Erythroblast (primary cell): Measurements from ENCODE around the gene GNAI1.

Experiments
- DNase-seq, 2 experiments: peaks; one replicate each; lab custom pipeline; 2025; lab: John Stamatoyannopoulos, UW
- GATA1 ChIP-seq: IDR thresholded peaks from 2 replicates; pipeline ENCODE4 v1.6.1; 2011; ENCODE audit warnings: low read depth, mild to moderate bottlenecking, control low read depth, low read length, moderate library complexity
- POLR2A ChIP-seq: IDR thresholded peaks from 2 replicates; pipeline ENCODE4 v1.6.1; 2011; ENCODE audit warnings: mild to moderate bottlenecking, low read length

GNAI1 gene

DNA sequence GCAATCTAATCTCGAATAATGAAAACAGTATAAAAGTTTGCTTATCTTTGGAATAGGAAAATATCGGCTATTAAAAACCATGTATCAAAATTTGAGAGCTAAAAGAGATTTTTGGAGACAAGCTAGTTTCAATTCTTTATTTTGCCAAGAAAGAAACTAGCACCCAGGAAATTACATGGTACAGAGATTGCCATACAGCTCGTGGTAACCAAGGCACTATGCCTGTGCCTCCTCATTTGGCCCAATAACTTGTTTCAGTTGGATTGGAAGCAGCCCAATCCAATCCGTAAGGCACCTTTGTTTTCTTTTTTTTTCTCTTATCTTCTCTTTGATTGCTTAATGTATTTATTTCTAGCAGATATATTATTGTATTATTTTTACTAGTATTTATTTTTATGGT is 55.0 kb downstream of the GNAI1 start:
- TF ChIP-seq GATA1 (no peak), POLR2A (no peak)
- DNase-seq: no peak

DNA sequence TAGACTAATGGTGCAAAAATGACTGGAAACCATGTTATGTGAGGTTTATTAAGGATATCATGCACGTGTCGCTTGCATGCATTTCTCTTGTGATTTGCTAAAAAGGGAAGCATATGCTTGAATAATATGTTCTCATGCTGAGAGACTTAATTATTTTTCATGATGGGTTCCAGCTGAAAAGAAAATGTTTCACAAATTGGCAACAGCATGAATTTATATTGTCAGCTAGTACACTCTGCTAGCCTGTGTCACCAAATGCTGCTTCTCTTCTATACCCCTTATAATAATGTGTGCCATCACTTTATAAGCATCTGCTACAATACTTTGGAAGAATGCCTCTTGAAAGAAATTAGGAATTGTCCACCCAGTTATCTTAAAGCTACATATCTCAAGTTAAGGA is 63.0 kb downstream of the GNAI1 start:
- DNase-seq: no peak
- TF ChIP-seq POLR2A (no peak), GATA1 (no peak)

DNA sequence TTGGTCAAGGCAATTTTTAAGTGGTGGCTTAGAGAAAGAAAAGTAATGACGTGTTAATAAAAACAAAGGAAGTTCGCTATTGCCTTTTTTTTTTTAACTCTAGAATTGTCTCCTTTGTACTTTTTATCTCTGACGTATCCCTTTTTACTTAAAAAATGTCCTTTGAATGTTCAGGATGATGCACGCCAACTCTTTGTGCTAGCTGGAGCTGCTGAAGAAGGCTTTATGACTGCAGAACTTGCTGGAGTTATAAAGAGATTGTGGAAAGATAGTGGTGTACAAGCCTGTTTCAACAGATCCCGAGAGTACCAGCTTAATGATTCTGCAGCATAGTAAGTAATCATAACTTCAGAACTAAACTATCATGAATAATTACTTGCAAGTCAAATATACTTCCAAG is 64.4 kb downstream of the GNAI1 start:
- DNase-seq: no peak
- TF ChIP-seq POLR2A: no peak
- no peak for TF ChIP-seq GATA1

DNA sequence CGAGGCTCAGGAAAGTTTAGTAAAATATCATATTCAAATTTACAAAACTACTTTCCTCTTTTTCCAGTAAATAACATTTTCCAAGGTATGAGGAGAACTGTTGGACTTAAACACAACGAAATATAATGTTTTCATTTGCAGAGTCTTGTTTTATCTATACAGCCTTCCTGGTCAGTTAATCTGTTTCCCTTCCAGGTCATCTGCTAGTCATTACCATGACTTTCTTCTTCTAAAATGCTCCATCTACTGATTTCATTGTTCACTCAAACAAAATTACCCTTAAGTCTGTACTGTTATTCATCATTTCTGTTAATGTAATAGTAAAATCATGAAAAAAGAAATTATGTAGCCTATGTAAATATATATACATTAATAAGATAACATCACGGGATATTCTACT is 69.8 kb downstream of the GNAI1 start:
- DNase-seq: no peak
- TF ChIP-seq POLR2A (no peak), GATA1 (no peak)

DNA sequence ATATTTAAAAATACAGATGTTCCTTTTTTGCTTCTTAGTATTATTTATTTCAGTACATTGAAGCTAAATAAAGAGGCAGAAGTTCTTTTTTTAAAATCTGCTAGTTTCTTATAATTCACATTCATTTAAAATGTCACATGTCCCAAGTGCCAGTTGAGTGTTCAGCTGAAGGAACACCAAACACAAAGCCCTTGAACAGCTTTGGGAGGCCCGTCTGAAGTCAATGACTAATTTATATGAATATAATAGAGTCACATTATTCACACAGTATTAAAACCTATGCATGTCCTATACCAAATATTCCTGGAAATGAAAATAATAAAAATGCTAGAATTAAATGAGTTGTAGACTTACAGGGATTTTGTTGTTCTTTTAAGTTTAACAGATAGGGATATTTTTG is 70.3 kb downstream of the GNAI1 start:
- no peak for DNase-seq
- TF ChIP-seq GATA1 (no peak), POLR2A (no peak)

DNA sequence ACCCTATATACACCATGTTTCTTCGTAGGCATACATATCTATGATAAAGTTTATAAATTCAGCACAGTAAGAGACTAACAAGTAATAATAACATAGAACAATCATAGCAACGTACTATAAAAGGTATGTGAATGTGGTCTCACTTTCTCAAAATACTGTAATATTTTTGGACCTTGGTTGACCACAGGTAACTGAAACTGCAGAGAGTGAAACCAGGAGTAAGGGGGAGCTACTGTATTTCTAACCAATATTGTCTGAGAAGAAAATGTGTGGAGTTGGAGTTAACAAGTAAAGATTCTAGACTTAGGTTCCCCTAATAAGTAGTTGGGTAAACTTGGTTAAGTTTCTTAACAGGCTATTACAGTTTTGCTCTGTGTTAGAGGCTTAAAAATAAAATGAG is 72.1 kb downstream of the GNAI1 start:
- no peak for DNase-seq

GRCh38 chr7:80207501-80207900 is 72.9 kb downstream of the GNAI1 start:
- TF ChIP-seq POLR2A (no peak), GATA1 (no peak)
- no peak for DNase-seq

More for the DNA sequence above, 72.1 kb downstream of the GNAI1 start:
- TF ChIP-seq POLR2A (no peak), GATA1 (no peak)

- TF ChIP-seq GATA1: no peak
- no peak for TF ChIP-seq POLR2A
- no peak for DNase-seq
These were observed 74.1 kb downstream of the GNAI1 start for GRCh38 chr7:80208700-80209099.

DNA sequence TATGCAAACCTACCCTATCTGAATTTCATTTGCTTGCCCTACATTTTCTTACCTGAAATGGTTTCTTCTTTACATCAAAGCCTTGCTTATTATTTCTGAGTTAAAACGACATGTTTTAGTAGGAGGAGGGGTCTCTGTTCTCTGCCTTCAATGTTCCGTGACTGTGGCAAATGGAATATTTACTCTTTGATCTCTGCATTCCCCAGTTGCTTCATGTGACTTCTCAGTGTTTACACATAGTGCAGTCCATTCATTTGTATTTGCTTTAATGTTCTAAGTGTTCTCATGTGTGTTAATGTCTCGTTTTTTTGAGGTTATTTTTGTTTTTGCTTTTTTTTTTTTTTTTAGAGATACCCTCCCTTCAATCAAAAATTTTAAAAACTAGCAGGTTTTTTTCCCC is 75.8 kb downstream of the GNAI1 start:
- TF ChIP-seq GATA1 (no peak), POLR2A (no peak)
- no peak for DNase-seq

DNA sequence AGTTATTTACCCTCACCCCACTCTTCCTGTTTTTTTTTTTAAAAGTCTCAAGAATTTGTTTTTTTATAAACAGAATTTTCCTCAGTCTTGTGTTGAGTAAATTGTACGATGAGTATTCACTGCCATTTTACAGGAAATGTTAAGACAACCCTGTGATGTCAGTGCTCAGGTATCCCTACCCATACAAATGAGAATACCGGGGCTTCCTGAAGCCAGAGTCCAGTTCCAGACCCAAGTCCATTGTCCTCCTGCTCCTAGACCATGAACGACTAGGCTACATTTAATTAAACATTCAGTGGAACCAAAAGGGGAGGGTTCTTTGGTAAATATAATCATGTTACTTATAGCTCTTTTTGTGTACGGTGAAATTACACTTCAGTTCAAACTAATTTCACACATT is 79.2 kb downstream of the GNAI1 start:
- no peak for DNase-seq
- TF ChIP-seq POLR2A (no peak), GATA1 (no peak)

DNA sequence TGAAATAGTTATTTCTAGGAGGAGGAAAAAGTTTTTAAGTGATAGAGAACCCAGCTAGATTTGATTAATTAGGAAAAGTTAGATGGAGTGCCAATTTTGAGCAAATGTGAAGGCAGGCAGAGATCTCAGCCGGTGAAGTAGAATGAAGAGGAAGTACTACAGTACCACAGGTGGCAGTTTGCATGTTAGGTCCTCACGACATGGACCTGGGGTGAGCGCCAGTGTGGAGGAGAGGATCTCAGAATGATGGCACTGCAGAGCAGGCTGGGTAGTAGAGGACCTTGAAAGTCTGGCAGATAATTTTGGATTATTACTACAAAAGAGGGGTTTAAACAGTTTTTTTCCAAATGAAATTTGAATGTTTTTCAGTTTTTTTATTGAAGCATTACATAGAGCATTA is 81.1 kb downstream of the GNAI1 start:
- TF ChIP-seq POLR2A (no peak), GATA1 (no peak)

GRCh38 chr7:80216996-80217842 is 82.6 kb downstream of the GNAI1 start:
- DNase-seq: no peak
- TF ChIP-seq POLR2A: no peak
- no peak for TF ChIP-seq GATA1

More for the DNA sequence above, 81.1 kb downstream of the GNAI1 start:
- DNase-seq: no peak

DNA sequence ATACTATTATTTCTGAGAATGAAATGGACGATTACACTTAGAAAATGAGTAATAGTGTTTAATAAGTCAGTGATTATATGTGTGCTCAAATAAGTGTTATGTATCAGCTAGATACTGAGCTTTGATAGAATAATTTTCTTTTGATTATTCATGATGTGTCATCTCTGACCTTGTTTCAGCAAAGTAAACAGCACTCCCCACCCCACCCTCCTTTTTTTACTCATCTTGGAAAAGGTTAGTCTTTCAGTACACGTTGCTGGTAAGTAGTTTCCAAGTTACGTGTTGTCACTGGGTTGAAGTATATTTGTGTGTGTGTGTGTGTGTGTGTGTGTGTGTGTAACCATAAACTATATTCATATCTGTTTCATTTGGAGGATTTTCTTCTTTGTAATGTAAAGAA is 84.1 kb downstream of the GNAI1 start:
- DNase-seq: peak in 1 of 2 experiments; percentile 37

DNA sequence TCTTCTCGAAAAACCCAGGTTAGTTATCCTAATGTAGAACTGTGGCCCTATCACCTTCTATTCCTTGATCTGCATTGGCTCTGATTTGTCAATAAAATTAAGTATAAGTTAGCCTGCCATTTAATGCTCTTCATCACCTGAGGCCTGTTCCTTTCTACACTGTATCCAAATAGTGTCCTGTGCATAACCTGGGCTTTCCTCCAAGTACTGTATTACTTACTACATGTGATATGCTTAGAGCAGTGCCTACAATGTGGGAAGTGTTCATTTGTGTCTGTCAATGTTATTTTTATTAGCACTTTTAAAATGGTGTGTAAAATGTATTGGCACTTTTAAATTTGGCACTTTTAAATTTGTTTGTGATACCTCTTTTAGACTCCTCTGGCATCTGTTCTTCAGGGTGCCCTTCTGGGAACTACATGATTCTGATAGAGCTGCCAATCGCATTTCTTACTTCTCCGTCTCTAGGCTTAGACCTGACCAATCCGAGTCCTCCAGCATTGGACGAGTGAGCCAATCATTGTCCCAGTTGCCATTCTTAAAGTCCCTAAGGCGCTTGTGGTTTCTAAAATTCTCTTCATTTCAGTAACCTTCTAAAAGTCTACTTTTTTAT is 85.5 kb downstream of the GNAI1 start:
- no peak for TF ChIP-seq POLR2A
- no peak for TF ChIP-seq GATA1

More for the DNA sequence above, 84.1 kb downstream of the GNAI1 start:
- TF ChIP-seq GATA1 (no peak), POLR2A (no peak)

More for the DNA sequence above, 85.5 kb downstream of the GNAI1 start:
- DNase-seq: no peak
